B cell (primary cell): Measurements from ENCODE around the gene ISCU. TPM values are rescaled to one million over a fixed set of nuclear protein-coding genes. Genes with fewer than 3 reads are reported as not detected.
A peak's percentile ranks its signal among the peaks of the same experiment; 100 is the strongest.

Source experiments
- ATAC-seq: fragments of 200-7000 bp; cut with Tn5 transposase; one replicate; pipeline ENCODE4 v1.10.0; 2021; ENCODE audit warnings: low read depth, mild to moderate bottlenecking, moderate number of reproducible peaks, moderate library complexity
- CTCF ChIA-PET: fragments of 350-600 bp; sonication (Branson Sonifier 250); formaldehyde crosslinking; loops from one replicate; lab custom pipeline; 2021; ENCODE audit warnings: antibody characterized with exemption, inconsistent platforms; lab: Charles Lee
- POLR2A ChIA-PET: fragments of 350-600 bp; sonication (Branson Sonifier 250); formaldehyde crosslinking; loops from one replicate; lab custom pipeline; 2021; ENCODE audit warnings: antibody characterized with exemption; lab: Charles Lee
- DNase-seq: peaks from one replicate; pipeline ENCODE4 v3.0.0; 2013
- H2AFZ ChIP-seq: 2 replicates; pipeline ENCODE4 v1.6.1; 2012; ENCODE audit warnings: mild to moderate bottlenecking, low read depth, low read length; ENCODE audit not compliant: insufficient read depth, poor library complexity, severe bottlenecking
- H3K27ac ChIP-seq, 2 donors: 1 replicate in 1 of 2; 2 replicates in 1 of 2; pipeline ENCODE4 v1.5.1; 2012 to 2013; ENCODE audit warnings: low read length in 2 of 2, mild to moderate bottlenecking in 2 of 2, moderate library complexity in 1 of 2
- H3K27me3 ChIP-seq, 4 experiments: fragments of 200-600 bp in 1 of 4; sonication (generic) in 1 of 4; replicated peaks in 1 of 4; 1 replicate in 2 of 4; 2 replicates in 2 of 4; pipeline versions ENCODE4 v1.6.1 to v1.7.0; 2013 to 2016; ENCODE audit warnings: low read length in 3 of 4, mild to moderate bottlenecking in 2 of 4, mixed read lengths in 1 of 4, moderate library complexity in 1 of 4; ENCODE audit not compliant: insufficient read depth in 4 of 4, control insufficient read depth in 3 of 4; ENCODE audit errors: control extremely low read depth in 1 of 4
- H3K36me3 ChIP-seq, 2 experiments: replicated peaks in 1 of 2; 1 replicate in 1 of 2; 2 replicates in 1 of 2; pipeline versions ENCODE4 v1.6.1 to v1.7.1; 2013; ENCODE audit warnings: low read length in 1 of 2; ENCODE audit not compliant: insufficient read depth in 2 of 2, control insufficient read depth in 1 of 2; ENCODE audit errors: control extremely low read depth in 1 of 2, extremely low read depth in 1 of 2
- H3K4me1 ChIP-seq, 2 donors: fragments of 200-600 bp in 1 of 2; sonication (generic) in 1 of 2; 1 replicate in 1 of 2; 2 replicates in 1 of 2; pipeline versions ENCODE4 v1.5.1 to v1.6.1; 2013 to 2017; ENCODE audit warnings: low read length in 2 of 2; ENCODE audit not compliant: control insufficient read depth in 2 of 2, insufficient read depth in 2 of 2
- H3K4me2 ChIP-seq: replicated peaks from 2 replicates; pipeline ENCODE3; 2012; ENCODE audit warnings: mild to moderate bottlenecking, low read depth, low read length; ENCODE audit not compliant: poor library complexity, severe bottlenecking
- H3K4me3 ChIP-seq, 5 experiments: fragments of 200-600 bp in 1 of 5; sonication (generic) in 1 of 5; 1 replicate in 3 of 5; 2 replicates in 2 of 5; pipeline versions ENCODE4 v1.5.1 to v1.7.0; 2011 to 2016; ENCODE audit warnings: low read length in 4 of 5, mild to moderate bottlenecking in 4 of 5, low read depth in 2 of 5, control low read depth in 1 of 5, moderate library complexity in 1 of 5; ENCODE audit not compliant: insufficient read depth in 1 of 5; ENCODE audit errors: control extremely low read depth in 1 of 5, extremely low read depth in 1 of 5
- H3K79me2 ChIP-seq: fragments of 200-600 bp; sonication (generic); one replicate; pipeline ENCODE4 v1.6.0; 2016; ENCODE audit warnings: low read length; ENCODE audit not compliant: control insufficient read depth, insufficient read depth
- H3K9ac ChIP-seq: fragments of 200-600 bp; sonication (generic); 2 replicates; pipeline ENCODE4 v1.6.1; 2017; ENCODE audit warnings: mild to moderate bottlenecking, low read length, moderate library complexity
- H3K9me3 ChIP-seq, 3 donors: one replicate each; pipeline versions ENCODE4 v1.6.1 to v1.7.1; 2013; ENCODE audit warnings: low read length in 2 of 3; ENCODE audit not compliant: control insufficient read depth in 2 of 3, insufficient read depth in 1 of 3; ENCODE audit errors: control extremely low read depth in 1 of 3
- H4K20me1 ChIP-seq: 2 replicates; pipeline ENCODE4 v1.6.0; 2012; ENCODE audit warnings: mild to moderate bottlenecking, low read length; ENCODE audit not compliant: insufficient read depth, control insufficient read depth, poor library complexity, severe bottlenecking
- H3K27ac Mint-ChIP-seq: one replicate; pipeline ENCODE4 v1.8.0; 2021; ENCODE audit warnings: mixed read lengths
- H3K27me3 Mint-ChIP-seq: one replicate; pipeline ENCODE4 v1.8.0; 2021; ENCODE audit warnings: mixed read lengths
- H3K4me1 Mint-ChIP-seq: one replicate; pipeline ENCODE4 v1.8.0; 2021; ENCODE audit warnings: mixed read lengths
- H3K4me3 Mint-ChIP-seq: one replicate; pipeline ENCODE4 v1.8.0; 2021; ENCODE audit warnings: mixed read lengths
- H3K9me3 Mint-ChIP-seq: one replicate; pipeline ENCODE4 v1.8.0; 2022; ENCODE audit warnings: mixed read lengths; ENCODE audit not compliant: insufficient read depth
- EZH2 ChIP-seq: IDR thresholded peaks from 2 replicates; pipeline ENCODE4 v1.6.1; 2012; ENCODE audit warnings: borderline replicate concordance, low read depth, mild to moderate bottlenecking, moderate library complexity, low read length; ENCODE audit not compliant: insufficient read depth, poor library complexity, severe bottlenecking
- WGBS: methylation state at CpG from one replicate; pipeline ENCODE4 v1.1.5; 2013; ENCODE audit warnings: missing lambda C conversion rate; ENCODE audit not compliant: insufficient coverage; 5-methylcytosine and 5-hydroxymethylcytosine counted together
- intact Hi-C: fragments of 100-400 bp; cut with micrococcal nuclease; formaldehyde crosslinking; loops from one replicate; pipeline ENCODE4 v1.10.0; 2022
- polyA plus RNA-seq: library from polyadenylated mRNA; depleted of rRNA; stranded (reverse); fragments of >200 nt; gene quantifications from 2 replicates; pipeline ENCODE4 v1.2.3, GENCODE V29; 2012
- total RNA-seq, 2 donors: library from RNA; stranded (reverse); fragments of 120-200 nt in 1 of 2; gene quantifications; 1 replicate in 1 of 2; 2 replicates in 1 of 2; pipeline versions ENCODE4 v1.2.3 to v1.2.4, GENCODE V29; 2013 to 2022
- TF ChIP-seq, protein P1 (sequence below): fragments of 200-600 bp; IDR thresholded peaks from one replicate; pipeline ENCODE4 v1.8.0; 2022; ENCODE audit warnings: antibody characterized with exemption, mild to moderate bottlenecking

Gene ISCU
- total and polyA plus RNA-seq, 2 donors (not counting 1 experiment from before 2014, with no cell fraction given): 173 to 209 TPM

GRCh38 chr12:108514973-108515814 lies 47.2 kb upstream of the ISCU start, which contains the start of gene FICD:
FICD (plus strand) TSS chr12:108515277; CDS start chr12:108516973, 1,696 bp downstream.
- Histone ChIP-seq H3K27me3 (no peaks in the 10 kb centered on the region), H3K4me1 (peaks cover 13 to 30% of the 10 kb centered on the region in 2 donors), H3K79me2 (peaks cover 8% of the 10 kb centered on the region), H4K20me1 (no peaks in the 10 kb centered on the region), H3K9me3 (no peaks in the 10 kb centered on the region), H2AFZ (peak within 1 kb of the TSS; percentile 92), H3K36me3 (peaks cover 1 to 21% of the 10 kb centered on the region in 2 experiments), H3K4me3 (peak within 1 kb of the TSS; percentile 40 to 97 (median 93)), H3K4me2 (peak within 1 kb of the TSS; percentile 95), H3K27ac (peak within 1 kb of the TSS; percentile 58 to 81), H3K9ac (peak within 1 kb of the TSS; percentile 84)
- Mint-ChIP-seq H3K27ac (peak within 1 kb of the TSS; percentile 87), H3K9me3 (no peaks in the 10 kb centered on the region), H3K4me1 (peaks cover 37% of the 10 kb centered on the region), H3K27me3 (no peaks in the 10 kb centered on the region), H3K4me3 (peak within 1 kb of the TSS; percentile 96)
- POLR2A ChIA-PET: interaction anchor here (0.5 to 0.9 kb wide), 2 partner anchors 45 to 47 kb away, joined by 4 read pairs; partner anchors contain the start of gene ISCU
- peak; percentile 95 for ATAC-seq
- TF ChIP-seq, protein P1, sequence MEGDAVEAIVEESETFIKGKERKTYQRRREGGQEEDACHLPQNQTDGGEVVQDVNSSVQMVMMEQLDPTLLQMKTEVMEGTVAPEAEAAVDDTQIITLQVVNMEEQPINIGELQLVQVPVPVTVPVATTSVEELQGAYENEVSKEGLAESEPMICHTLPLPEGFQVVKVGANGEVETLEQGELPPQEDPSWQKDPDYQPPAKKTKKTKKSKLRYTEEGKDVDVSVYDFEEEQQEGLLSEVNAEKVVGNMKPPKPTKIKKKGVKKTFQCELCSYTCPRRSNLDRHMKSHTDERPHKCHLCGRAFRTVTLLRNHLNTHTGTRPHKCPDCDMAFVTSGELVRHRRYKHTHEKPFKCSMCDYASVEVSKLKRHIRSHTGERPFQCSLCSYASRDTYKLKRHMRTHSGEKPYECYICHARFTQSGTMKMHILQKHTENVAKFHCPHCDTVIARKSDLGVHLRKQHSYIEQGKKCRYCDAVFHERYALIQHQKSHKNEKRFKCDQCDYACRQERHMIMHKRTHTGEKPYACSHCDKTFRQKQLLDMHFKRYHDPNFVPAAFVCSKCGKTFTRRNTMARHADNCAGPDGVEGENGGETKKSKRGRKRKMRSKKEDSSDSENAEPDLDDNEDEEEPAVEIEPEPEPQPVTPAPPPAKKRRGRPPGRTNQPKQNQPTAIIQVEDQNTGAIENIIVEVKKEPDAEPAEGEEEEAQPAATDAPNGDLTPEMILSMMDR: no peak
- no peak for TF ChIP-seq EZH2
- intact Hi-C loops: loop anchor here (1.0 to 5.0 kb wide), 11 partner anchors 46 to 754 kb away; partner anchors contain the start of genes ALKBH2, PRDM4, SART3 and SELPLG
- under 1% methylated on average over 54 of the region's 67 CpGs for WGBS
- peak; percentile 98 for DNase-seq
- CTCF ChIA-PET: no interaction called here
